Activated T-helper 9 cell treated with anti-CD3 and anti-CD28 coated beads, Interleukin-2, amount 50 U/mL, for 16 hours (primary cell): ENCODE measurements around the gene PREX1.
A peak's percentile ranks its signal among the peaks of the same experiment; 100 is the strongest.

Experiments
- DNase-seq: peaks from one replicate; pipeline ENCODE4 v3.0.0-alpha.2; 2020; ENCODE audit warnings: low read depth

PREX1 gene

GRCh38 chr20:48620507-48621375 is 207.1 kb downstream of the PREX1 start:
- DNase-seq: peak; percentile 53

DNA sequence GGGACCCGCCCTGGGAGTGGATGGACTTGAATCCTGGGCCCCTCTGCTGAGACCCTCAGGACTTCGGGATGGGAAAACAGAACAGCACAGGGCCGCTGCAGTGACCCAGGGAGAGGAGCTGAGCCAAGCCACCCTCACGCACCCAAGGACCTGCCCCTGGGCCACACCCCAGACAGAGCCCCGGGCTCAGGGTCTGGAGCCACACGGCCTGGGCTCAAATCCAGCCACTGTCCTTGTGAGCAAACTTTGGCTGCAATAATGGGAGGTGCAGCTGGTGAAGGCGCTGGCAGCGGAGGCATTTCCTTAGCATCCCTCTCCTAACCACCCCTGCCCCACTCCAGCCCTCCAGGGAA is 207.7 kb downstream of the PREX1 start:
- DNase-seq: no peak

- DNase-seq: no peak
These were observed 208.4 kb downstream of the PREX1 start for GRCh38 chr20:48619126-48620101.

DNA sequence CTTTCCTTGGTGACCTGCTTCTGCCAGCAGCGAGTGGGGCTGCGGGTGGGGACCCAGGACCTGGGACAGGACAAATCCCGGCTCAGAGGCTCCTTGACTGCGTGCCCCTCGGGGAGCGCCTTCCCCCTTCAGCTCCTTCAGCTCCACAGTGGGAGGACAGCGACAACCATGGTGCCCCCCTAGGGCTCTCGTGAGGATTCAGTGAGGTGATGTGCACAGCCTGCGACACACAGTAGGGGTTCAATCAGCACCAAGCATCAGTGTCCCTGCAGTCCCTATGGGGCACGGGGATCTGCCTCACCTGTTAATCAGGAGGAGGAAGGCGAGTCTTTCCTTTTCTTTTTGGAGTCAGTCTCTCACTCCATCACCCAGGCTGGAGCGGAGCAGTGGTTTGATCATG is 209.2 kb downstream of the PREX1 start:
- no peak for DNase-seq

DNA sequence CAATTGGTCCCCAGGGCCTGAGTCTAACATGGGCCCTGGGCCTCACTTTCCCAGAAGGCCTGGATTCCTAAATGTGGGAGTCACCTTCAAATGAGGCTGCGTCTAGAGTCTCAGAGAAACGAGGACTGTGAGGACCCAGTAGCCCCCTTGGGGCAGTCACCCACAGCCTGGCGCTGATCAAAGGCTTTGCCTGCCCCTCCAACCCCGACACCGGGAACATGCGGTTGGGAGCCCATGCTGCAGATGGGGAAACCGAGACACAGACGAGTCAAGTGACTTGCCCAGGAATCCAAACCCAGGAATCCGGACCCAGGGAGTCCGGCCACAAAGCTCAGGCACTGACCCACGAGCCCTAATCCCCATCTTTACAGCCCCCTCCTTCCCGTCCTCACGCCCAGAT is 209.7 kb downstream of the PREX1 start:
- DNase-seq: no peak

DNA sequence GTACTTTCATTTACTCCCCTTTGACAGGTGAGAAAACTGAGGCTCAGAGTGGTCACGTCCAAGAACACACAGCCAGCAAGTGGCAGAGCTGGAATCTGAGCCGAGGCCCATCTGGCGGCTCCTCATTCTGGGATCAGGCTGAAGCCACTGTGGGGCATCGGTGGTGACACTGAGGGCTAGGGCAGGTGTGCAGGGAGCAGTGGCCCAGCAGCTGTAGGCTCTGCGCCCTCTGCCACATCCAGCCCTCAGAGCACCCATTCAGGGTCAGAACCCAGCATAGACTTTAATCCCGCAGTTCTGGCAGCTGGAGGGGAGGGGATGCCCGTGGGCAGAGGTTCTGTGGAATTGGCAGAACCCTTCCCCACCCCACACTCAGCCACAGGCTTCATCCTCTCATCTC is 210.3 kb downstream of the PREX1 start:
- no peak for DNase-seq

- no peak for DNase-seq
These were observed 211.3 kb downstream of the PREX1 start for GRCh38 chr20:48616481-48616880.

- DNase-seq: no peak
These were observed 211.9 kb downstream of the PREX1 start for GRCh38 chr20:48615871-48616270.

DNA sequence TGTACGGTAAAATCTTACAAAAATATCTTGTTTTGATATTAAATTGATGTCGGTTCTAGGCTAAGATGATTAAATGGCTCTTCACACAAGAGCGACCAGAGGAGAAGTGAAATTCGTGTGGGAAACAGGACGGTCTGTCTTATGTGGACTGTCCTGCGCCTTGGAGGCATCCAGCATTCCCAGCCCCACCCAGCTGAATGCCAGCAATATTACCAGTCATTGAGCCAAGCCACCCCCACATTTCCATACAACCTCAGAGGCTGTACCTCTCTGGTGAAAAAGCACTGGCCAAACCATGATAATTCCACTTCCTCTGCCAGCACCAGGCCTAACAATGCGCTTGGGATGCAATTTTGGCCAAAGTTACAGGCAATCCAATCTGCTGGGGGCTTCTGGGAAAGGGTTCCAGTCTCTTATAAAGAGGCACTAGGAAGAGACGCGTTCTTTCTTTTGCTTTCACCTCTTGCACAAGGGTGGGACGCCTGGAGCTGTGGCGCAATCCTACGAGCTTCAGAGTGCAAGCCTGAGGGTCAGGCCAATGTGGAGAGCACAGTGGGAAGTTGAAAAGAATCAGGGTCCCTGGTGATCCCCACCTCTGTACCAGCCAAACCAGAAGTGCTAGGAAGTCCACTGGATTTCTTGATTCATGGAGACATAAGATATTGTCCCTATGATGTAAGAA is 213.1 kb downstream of the PREX1 start:
- DNase-seq: no peak

GRCh38 chr20:48613926-48614325 is 213.9 kb downstream of the PREX1 start:
- DNase-seq: no peak

GRCh38 chr20:48612335-48612734 is 215.5 kb downstream of the PREX1 start:
- DNase-seq: no peak

GRCh38 chr20:48610996-48611395 is 216.8 kb downstream of the PREX1 start:
- DNase-seq: no peak

GRCh38 chr20:48609491-48609978 is 218.3 kb downstream of the PREX1 start:
- DNase-seq: no peak

DNA sequence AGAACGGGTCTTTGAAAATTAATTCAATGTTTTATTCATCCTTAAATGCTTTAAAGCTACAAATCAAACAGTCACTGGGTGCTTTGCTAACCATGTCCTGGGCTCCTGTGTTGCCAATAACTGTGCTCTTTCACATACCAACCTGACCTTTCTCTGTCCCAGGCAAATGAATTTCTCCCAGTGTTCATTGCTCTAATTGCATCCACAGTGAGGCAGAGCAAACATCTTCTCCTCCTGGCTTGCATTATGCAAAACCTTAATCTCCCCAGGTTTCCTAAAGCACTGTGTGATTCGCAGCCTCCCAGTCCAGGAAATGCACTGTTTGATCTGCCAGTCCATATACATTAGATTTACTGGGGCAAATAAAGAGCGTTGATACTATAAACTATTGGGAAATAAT is 219.0 kb downstream of the PREX1 start:
- no peak for DNase-seq

GRCh38 chr20:48607544-48607865 is 220.3 kb downstream of the PREX1 start:
- no peak for DNase-seq

DNA sequence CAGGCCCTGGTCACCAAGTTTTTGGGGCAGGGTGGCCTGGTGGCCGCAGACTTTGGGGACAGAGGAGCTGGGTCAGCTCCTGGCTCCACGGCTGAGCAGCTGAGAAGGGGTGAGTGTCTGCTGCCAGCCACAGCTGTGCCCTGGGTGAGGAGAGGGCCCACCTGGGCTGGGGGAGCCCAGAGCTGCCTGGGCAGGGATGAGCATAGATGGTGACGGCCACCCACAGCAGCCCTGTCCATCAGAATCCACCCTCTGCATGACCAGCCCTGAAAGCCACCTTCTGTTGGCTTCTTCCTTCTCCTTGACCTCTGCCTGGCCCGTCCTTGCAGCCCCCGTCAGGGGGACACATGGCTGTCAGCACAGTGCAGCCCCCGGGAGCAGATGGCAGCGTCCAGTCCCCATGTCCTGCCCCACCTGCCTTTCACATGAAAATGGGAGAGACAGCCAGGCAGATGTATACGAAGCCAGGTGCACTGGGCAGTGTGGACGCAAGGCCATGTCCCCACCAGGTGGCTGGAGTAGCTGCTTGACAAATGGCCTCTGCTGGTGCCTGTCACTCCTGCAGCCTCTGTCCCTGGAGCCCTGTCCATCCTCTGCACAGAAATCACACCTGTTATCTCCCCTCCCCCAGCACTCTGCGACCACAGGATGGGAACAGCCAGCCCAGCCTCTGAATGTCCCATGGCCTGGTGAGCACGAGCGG is 220.8 kb downstream of the PREX1 start:
- DNase-seq: no peak

DNA sequence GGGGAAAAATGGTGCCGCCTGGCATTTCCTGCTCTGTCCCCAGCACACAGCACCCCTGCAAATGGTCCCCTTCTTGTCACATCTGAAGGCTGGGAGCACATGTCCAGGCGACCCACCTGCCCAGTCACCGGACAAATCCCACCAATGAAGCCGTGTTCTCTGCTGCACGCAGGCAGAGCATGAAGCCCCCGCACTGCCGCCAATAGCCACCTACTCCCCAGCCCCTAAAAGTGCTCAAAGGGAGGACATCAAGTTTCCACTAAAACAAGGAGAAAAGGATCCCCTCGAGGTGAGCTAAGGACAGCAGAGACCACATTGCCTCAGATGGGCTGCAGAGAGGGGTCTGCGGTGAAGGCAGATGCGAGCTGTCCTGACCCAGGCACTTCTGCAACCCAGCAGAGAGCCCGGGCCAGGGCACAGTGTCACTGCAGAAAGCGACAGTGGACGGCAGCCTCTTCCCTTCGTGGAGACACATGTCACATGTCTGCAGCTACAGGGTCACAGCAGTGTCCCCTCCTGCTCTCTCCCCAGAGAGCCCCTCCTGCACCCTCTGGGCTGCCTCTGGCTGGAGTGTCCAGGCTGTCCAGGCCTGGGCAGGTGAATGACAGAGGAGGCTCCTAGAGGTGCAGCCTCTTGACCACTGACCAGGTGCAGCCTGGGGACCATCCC is 221.5 kb downstream of the PREX1 start:
- no peak for DNase-seq

- no peak for DNase-seq
These were observed 222.2 kb downstream of the PREX1 start for GRCh38 chr20:48605364-48606171.

- no peak for DNase-seq
These were observed 222.9 kb downstream of the PREX1 start for GRCh38 chr20:48604936-48605335.

- no peak for DNase-seq
These were observed 223.4 kb downstream of the PREX1 start for GRCh38 chr20:48604426-48604825.
